Liver (tissue), 3 donors: ENCODE measurements around the gene ANAPC5.

Source experiments
- FOXA1 ChIP-seq: IDR thresholded peaks from 2 replicates; pipeline ENCODE4 v1.6.1; 2016; ENCODE audit warnings: antibody characterized with exemption
- NR2F2 ChIP-seq: IDR thresholded peaks from 2 replicates; pipeline ENCODE4 v1.6.1; 2016; ENCODE audit warnings: antibody characterized with exemption
- RAD21 ChIP-seq, 2 donors: IDR thresholded peaks; 2 replicates each; pipeline ENCODE4 v1.6.1; 2016; ENCODE audit warnings: antibody characterized with exemption in 2 of 2, mild to moderate bottlenecking in 2 of 2
- SP1 ChIP-seq: IDR thresholded peaks from 2 replicates; pipeline ENCODE4 v1.6.1; 2018; ENCODE audit warnings: antibody characterized with exemption, mild to moderate bottlenecking
- TAF1 ChIP-seq: conservative IDR thresholded peaks from 2 replicates; pipeline ENCODE4 v1.6.1; 2016; ENCODE audit warnings: antibody characterized with exemption, mild to moderate bottlenecking
- YY1 ChIP-seq: IDR thresholded peaks from 2 replicates; pipeline ENCODE4 v1.6.1; 2016; ENCODE audit warnings: antibody characterized with exemption, mild to moderate bottlenecking
- TF ChIP-seq, protein P1 (sequence below): fragments of 150-350 bp; IDR thresholded peaks from 2 replicates; pipeline ENCODE4 v1.5.1; 2017; ENCODE audit warnings: improper control_type of control experiment, low read depth, low read length; ENCODE audit not compliant: missing input control
- TF ChIP-seq, protein P2 (sequence below): IDR thresholded peaks from 2 replicates; pipeline ENCODE4 v1.6.1; 2016; ENCODE audit warnings: antibody characterized with exemption
- TF ChIP-seq, protein P3 (sequence below): IDR thresholded peaks from 2 replicates; pipeline ENCODE4 v1.6.1; 2016; ENCODE audit warnings: antibody characterized with exemption
- donor health status: healthy.
- donor health status: healthy.

DNA sequence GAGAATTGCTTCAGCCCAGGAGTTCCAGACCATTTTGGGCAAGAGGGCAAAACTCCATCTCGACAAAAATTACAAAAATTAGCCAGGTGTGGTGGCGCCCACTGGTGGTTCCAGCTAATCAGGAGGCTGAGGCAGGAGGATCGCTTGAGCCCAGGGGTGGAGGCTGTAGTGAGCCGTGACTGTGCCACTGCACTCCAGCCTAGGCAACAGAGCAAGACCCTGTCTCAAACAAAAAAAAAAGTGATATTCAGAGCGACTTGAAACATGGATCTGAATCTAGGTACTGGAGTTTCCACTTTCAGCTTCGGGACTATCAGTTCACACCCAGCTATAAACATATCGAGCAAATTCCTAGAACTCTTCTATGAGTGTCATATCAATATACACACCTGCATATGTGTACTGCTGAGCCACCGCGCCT, 31.4 kb upstream of the ANAPC5 start:
- TF ChIP-seq RAD21 (IDR thresholded peaks at IDR 0.05) (no peak), FOXA1 (no peak), TAF1 (no peak), SP1 (no peak), NR2F2 (no peak), YY1 (no peak)
- TF ChIP-seq, protein P1, sequence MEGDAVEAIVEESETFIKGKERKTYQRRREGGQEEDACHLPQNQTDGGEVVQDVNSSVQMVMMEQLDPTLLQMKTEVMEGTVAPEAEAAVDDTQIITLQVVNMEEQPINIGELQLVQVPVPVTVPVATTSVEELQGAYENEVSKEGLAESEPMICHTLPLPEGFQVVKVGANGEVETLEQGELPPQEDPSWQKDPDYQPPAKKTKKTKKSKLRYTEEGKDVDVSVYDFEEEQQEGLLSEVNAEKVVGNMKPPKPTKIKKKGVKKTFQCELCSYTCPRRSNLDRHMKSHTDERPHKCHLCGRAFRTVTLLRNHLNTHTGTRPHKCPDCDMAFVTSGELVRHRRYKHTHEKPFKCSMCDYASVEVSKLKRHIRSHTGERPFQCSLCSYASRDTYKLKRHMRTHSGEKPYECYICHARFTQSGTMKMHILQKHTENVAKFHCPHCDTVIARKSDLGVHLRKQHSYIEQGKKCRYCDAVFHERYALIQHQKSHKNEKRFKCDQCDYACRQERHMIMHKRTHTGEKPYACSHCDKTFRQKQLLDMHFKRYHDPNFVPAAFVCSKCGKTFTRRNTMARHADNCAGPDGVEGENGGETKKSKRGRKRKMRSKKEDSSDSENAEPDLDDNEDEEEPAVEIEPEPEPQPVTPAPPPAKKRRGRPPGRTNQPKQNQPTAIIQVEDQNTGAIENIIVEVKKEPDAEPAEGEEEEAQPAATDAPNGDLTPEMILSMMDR: no peak
- TF ChIP-seq, protein P2, sequence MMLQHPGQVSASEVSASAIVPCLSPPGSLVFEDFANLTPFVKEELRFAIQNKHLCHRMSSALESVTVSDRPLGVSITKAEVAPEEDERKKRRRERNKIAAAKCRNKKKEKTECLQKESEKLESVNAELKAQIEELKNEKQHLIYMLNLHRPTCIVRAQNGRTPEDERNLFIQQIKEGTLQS: no peak
- TF ChIP-seq, protein P3, sequence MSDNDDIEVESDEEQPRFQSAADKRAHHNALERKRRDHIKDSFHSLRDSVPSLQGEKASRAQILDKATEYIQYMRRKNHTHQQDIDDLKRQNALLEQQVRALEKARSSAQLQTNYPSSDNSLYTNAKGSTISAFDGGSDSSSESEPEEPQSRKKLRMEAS: no peak
